Panc1 (cell line): ENCODE results near the gene ADPRHL1. TPM values are rescaled to one million over a fixed set of nuclear protein-coding genes. Genes with fewer than 3 reads are reported as not detected.

ENCODE experiments used
- ATAC-seq: fragments of 200-7000 bp; cut with Tn5 transposase; 2 replicates; pipeline ENCODE4 v1.9.1; 2020; ENCODE audit warnings: mild to moderate bottlenecking, moderate library complexity
- BruUV-seq: library from RNA; stranded (reverse); fragments of 400-500 nt; replicated peaks from 2 replicates; lab custom pipeline; 2021; lab: Mats Ljungman, UMichigan
- CTCF ChIA-PET: fragments of 300-600 bp; sonication (Branson Sonifier 250); formaldehyde crosslinking; loops from one replicate; lab custom pipeline; 2022; ENCODE audit warnings: antibody characterized with exemption; lab: Charles Lee
- POLR2A ChIA-PET: fragments of 300-600 bp; sonication (Branson Sonifier 250); formaldehyde crosslinking; loops from one replicate; lab custom pipeline; 2022; ENCODE audit warnings: antibody characterized with exemption; lab: Charles Lee
- DNase-seq: peaks from one replicate; pipeline ENCODE4 v3.0.0-alpha.2; 2010; ENCODE audit warnings: low read depth, low spot score
- H3K27ac ChIP-seq: 2 replicates; pipeline ENCODE4 v1.5.1; 2011; ENCODE audit warnings: mild to moderate bottlenecking, low read length, inconsistent platforms
- H3K27me3 ChIP-seq: fragments of 200-500 bp; sonication (Bioruptor generic); 2 replicates; pipeline ENCODE4 v1.6.0; 2014; ENCODE audit warnings: low read length, inconsistent platforms; ENCODE audit not compliant: control insufficient read depth, insufficient read depth
- H3K36me3 ChIP-seq: fragments of 200-500 bp; sonication (Bioruptor generic); 2 replicates; pipeline ENCODE4 v1.5.1; 2014; ENCODE audit warnings: inconsistent platforms, mild to moderate bottlenecking, low read length, moderate library complexity; ENCODE audit not compliant: control insufficient read depth, insufficient read depth
- H3K4me1 ChIP-seq: 2 replicates; pipeline ENCODE4 v1.5.1; 2011; ENCODE audit warnings: inconsistent platforms, mild to moderate bottlenecking, low read length, moderate library complexity; ENCODE audit not compliant: control insufficient read depth, insufficient read depth
- H3K4me3 ChIP-seq, 2 experiments: 2 replicates each; pipeline ENCODE4 v1.5.1; 2011 to 2012; ENCODE audit warnings: low read depth in 2 of 2, low read length in 2 of 2, mild to moderate bottlenecking in 2 of 2, inconsistent platforms in 1 of 2, moderate library complexity in 1 of 2
- H3K9me3 ChIP-seq: fragments of 200-500 bp; sonication (Bioruptor generic); 2 replicates; pipeline ENCODE4 v1.5.1; 2014; ENCODE audit warnings: low read depth, mild to moderate bottlenecking, inconsistent platforms, low read length, moderate library complexity; ENCODE audit not compliant: control insufficient read depth, insufficient read depth
- POLR2AphosphoS5 ChIP-seq: IDR thresholded peaks from 2 replicates; pipeline ENCODE4 v1.6.1; 2012; ENCODE audit warnings: mild to moderate bottlenecking, low read depth, low read length, moderate library complexity
- SIN3A ChIP-seq: IDR thresholded peaks from 2 replicates; pipeline ENCODE4 v1.6.1; 2012; ENCODE audit warnings: low read depth, mild to moderate bottlenecking, low read length, moderate library complexity, borderline replicate concordance; ENCODE audit not compliant: insufficient read depth
- TCF7L2 ChIP-seq: IDR thresholded peaks from 2 replicates; pipeline ENCODE4 v1.6.1; 2011; ENCODE audit warnings: mild to moderate bottlenecking, low read depth, low read length, inconsistent platforms
- in situ Hi-C: cut with HindIII; loops from 2 replicates; pipeline ENCODE4 v1.10.0; 2016; ENCODE audit warnings: low sequenced_read_pairs, low pct_unique_long_range_greater_than_20kb
- intact Hi-C: fragments of 100-400 bp; cut with micrococcal nuclease; formaldehyde crosslinking; loops from one replicate; pipeline ENCODE4 v1.10.0; 2022; ENCODE audit not compliant: unreplicated experiment
- total RNA-seq: library from RNA; stranded (reverse); gene quantifications from one replicate; pipeline ENCODE4 v1.2.1, GENCODE V29; 2021; ENCODE audit not compliant: unreplicated experiment
- TF ChIP-seq, protein P1 (sequence below): fragments of 450-650 bp; IDR thresholded peaks from 2 replicates; pipeline ENCODE4 v1.5.1; 2017; ENCODE audit warnings: mild to moderate bottlenecking
- TF ChIP-seq, protein P2 (sequence below), 2 experiments: IDR thresholded peaks; 2 replicates each; pipeline ENCODE4 v1.6.1; 2011 to 2012; ENCODE audit warnings: low read depth in 2 of 2, control low read depth in 1 of 2, low read length in 1 of 2, mild to moderate bottlenecking in 1 of 2, moderate library complexity in 1 of 2; ENCODE audit not compliant: insufficient read depth in 1 of 2

ADPRHL1 gene
- total RNA-seq, 1 experiment from 2014 or later = 4.8 TPM

DNA sequence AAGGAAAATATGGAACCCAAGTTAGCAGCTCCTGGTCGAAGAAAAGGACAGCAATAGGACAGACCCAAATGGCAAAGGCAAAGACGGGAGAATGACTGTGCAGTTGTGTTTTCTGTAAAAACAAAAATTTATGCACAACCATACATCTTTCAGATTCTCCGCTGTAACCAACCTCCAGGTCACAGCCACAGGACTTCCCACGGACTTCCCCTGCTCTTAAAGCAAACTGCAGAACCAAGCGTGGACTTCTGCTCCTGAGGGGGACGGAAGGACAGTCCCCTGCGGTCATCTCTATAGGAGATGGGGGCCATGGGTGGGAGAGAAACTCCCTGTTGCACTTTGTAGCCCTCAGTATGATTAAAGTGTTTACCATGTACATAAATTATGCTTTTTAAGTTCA lies 91.9 kb downstream of the ADPRHL1 start:
- no peak for DNase-seq
- H3K36me3 ChIP-seq = no peaks in the 10 kb centered on the region; the same call in 1 of the 2 replicates
- TF ChIP-seq TCF7L2 = no peak
- TF ChIP-seq, protein P1, sequence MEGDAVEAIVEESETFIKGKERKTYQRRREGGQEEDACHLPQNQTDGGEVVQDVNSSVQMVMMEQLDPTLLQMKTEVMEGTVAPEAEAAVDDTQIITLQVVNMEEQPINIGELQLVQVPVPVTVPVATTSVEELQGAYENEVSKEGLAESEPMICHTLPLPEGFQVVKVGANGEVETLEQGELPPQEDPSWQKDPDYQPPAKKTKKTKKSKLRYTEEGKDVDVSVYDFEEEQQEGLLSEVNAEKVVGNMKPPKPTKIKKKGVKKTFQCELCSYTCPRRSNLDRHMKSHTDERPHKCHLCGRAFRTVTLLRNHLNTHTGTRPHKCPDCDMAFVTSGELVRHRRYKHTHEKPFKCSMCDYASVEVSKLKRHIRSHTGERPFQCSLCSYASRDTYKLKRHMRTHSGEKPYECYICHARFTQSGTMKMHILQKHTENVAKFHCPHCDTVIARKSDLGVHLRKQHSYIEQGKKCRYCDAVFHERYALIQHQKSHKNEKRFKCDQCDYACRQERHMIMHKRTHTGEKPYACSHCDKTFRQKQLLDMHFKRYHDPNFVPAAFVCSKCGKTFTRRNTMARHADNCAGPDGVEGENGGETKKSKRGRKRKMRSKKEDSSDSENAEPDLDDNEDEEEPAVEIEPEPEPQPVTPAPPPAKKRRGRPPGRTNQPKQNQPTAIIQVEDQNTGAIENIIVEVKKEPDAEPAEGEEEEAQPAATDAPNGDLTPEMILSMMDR = no peak
- H3K4me3 ChIP-seq = no peak overlapping the region
- H3K27ac ChIP-seq = no peak overlapping the region
- no peaks in the 10 kb centered on the region for H3K27me3 ChIP-seq
- intact Hi-C loops (no loop called here), in situ Hi-C loops (no loop called here)
- BruUV-seq = no TSS peak
- no peak for ATAC-seq
- ChIA-PET CTCF (no interaction called here), POLR2A (no interaction called here)
- no peaks in the 10 kb centered on the region for H3K4me1 ChIP-seq
- no peaks in the 10 kb centered on the region for H3K9me3 ChIP-seq

DNA sequence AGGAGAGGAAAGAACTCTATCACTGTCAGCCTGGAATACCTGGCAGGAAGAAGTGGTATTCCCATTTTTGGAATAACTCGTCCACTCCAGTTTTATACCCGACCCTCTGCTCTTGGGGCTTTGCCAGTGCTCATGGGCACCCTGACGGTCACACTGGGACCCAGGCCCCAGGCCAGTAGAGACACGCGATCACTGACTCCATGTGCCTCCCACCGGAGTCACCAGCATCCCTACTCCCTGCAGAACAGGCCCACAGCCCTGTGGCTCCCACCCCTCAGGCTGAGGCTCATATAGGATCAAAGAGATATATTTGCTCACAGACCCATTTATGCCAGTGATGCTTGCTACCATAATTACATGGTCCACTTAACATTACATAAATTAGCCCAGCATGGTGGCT lies 92.8 kb downstream of the ADPRHL1 start:
- BruUV-seq = no TSS peak
- Histone ChIP-seq H3K27me3 (no peaks in the 10 kb centered on the region), H3K4me3 (no peak overlapping the region), H3K36me3 (no peaks in the 10 kb centered on the region; the same call in 1 of the 2 replicates), H3K4me1 (no peaks in the 10 kb centered on the region), H3K9me3 (no peaks in the 10 kb centered on the region), H3K27ac (no peak overlapping the region)
- in situ Hi-C loops (no loop called here), intact Hi-C loops (no loop called here)
- CTCF ChIA-PET = no interaction called here
- TF ChIP-seq SIN3A (no peak), POLR2AphosphoS5 (no peak), TCF7L2 (no peak)
- TF ChIP-seq, protein P1 = no peak
- TF ChIP-seq, protein P2, sequence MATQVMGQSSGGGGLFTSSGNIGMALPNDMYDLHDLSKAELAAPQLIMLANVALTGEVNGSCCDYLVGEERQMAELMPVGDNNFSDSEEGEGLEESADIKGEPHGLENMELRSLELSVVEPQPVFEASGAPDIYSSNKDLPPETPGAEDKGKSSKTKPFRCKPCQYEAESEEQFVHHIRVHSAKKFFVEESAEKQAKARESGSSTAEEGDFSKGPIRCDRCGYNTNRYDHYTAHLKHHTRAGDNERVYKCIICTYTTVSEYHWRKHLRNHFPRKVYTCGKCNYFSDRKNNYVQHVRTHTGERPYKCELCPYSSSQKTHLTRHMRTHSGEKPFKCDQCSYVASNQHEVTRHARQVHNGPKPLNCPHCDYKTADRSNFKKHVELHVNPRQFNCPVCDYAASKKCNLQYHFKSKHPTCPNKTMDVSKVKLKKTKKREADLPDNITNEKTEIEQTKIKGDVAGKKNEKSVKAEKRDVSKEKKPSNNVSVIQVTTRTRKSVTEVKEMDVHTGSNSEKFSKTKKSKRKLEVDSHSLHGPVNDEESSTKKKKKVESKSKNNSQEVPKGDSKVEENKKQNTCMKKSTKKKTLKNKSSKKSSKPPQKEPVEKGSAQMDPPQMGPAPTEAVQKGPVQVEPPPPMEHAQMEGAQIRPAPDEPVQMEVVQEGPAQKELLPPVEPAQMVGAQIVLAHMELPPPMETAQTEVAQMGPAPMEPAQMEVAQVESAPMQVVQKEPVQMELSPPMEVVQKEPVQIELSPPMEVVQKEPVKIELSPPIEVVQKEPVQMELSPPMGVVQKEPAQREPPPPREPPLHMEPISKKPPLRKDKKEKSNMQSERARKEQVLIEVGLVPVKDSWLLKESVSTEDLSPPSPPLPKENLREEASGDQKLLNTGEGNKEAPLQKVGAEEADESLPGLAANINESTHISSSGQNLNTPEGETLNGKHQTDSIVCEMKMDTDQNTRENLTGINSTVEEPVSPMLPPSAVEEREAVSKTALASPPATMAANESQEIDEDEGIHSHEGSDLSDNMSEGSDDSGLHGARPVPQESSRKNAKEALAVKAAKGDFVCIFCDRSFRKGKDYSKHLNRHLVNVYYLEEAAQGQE (IDR thresholded peaks at IDR 0.05; ENCODE audit: insufficient read depth in 1 of 2, low read depth in 2 of 2, low read length in 1 of 2) = no peak
- ATAC-seq (no peak), DNase-seq (no peak)
- POLR2A ChIA-PET = no interaction called here
